Measurements from ENCODE around the gene ARHGDIG. TPM values are rescaled to one million over a fixed set of nuclear protein-coding genes. Genes with fewer than 3 reads are reported as not detected.

ARHGDIG gene
- total and polyA plus RNA-seq, 8 donors = 3.1 to 50.4 (median 9.6) TPM; not detected in 1

GRCh38 chr16:285146-286055 is 5.0 kb downstream of the ARHGDIG start:
- peaks cover 5 to 53% (median 26%) of the 10 kb centered on the region in 4 donors for H3K4me1 ChIP-seq
- H3K4me3 ChIP-seq = no peak overlapping the region
- peaks cover 0 to 27% (median 18%) of the 10 kb centered on the region in 3 donors for H3K27me3 ChIP-seq
- intact Hi-C loops (cut with DNase I; ENCODE audit: low total_unique reads) = no loop called here
- no peak overlapping the region for H3K27ac ChIP-seq
- no peak for DNase-seq
- TF ChIP-seq EP300 (IDR thresholded peaks at IDR 0.05) (no peak), CTCF (IDR thresholded peaks at IDR 0.05) (no peak), POLR2A (IDR thresholded peaks at IDR 0.05) (no peak), POLR2AphosphoS5 (IDR thresholded peaks at IDR 0.05) (no peak)
- H3K9me3 ChIP-seq = no peaks in the 10 kb centered on the region
- WGBS, 5 donors = 84 to 94% (median 90%) methylated on average over 32 to 48 of the region's 48 CpGs
- H3K36me3 ChIP-seq = peaks cover 18 to 51% (median 39%) of the 10 kb centered on the region in 4 donors

GRCh38 chr16:286491-287297 is 6.3 kb downstream of the ARHGDIG start:
- peaks cover 26 to 64% (median 52%) of the 10 kb centered on the region in 4 donors for H3K36me3 ChIP-seq
- TF ChIP-seq EP300 (IDR thresholded peaks at IDR 0.05) = no peak
- TF ChIP-seq CTCF (IDR thresholded peaks at IDR 0.05) = no peak
- H3K27ac ChIP-seq = peak overlapping the region in 3 of 5 donors; percentile 3 to 38 (median 15)
- H3K9me3 ChIP-seq = no peaks in the 10 kb centered on the region
- H3K4me3 ChIP-seq = no peak overlapping the region
- no peak for DNase-seq
- intact Hi-C loops (cut with DNase I; ENCODE audit: low total_unique reads) = no loop called here
- H3K27me3 ChIP-seq = peaks cover 0 to 15% (median 7%) of the 10 kb centered on the region in 3 donors
- H3K4me1 ChIP-seq = peaks cover 0 to 41% (median 14%) of the 10 kb centered on the region in 4 donors
- 80 to 97% (median 86%) methylated on average over 15 to 22 of the region's 22 CpGs for WGBS, 5 donors

GRCh38 chr16:287298-287811 is 7.0 kb downstream of the ARHGDIG start:
- peaks cover 0 to 35% (median 10%) of the 10 kb centered on the region in 4 donors for H3K4me1 ChIP-seq
- DNase-seq = peak; percentile 60 to 62
- no peaks in the 10 kb centered on the region for H3K9me3 ChIP-seq
- peak overlapping the region in 3 of 5 donors; percentile 3 to 38 (median 15) for H3K27ac ChIP-seq
- no peak for TF ChIP-seq EP300 (IDR thresholded peaks at IDR 0.05)
- TF ChIP-seq CTCF (IDR thresholded peaks at IDR 0.05) = peak in 4 of 7 experiments; percentile 21 to 40 (median 29)
- H3K36me3 ChIP-seq = peaks cover 30 to 70% (median 59%) of the 10 kb centered on the region in 4 donors
- peaks cover 0 to 8% (median under 1%) of the 10 kb centered on the region in 3 donors for H3K27me3 ChIP-seq
- no peak overlapping the region for H3K4me3 ChIP-seq
- intact Hi-C loops (cut with DNase I; ENCODE audit: low total_unique reads) = no loop called here
- 32 to 64% (median 46%) methylated on average over 14 to 16 of the region's 16 CpGs for WGBS, 5 donors
